Measurements from ENCODE around the gene NAALADL2. TPM values are rescaled to one million over a fixed set of nuclear protein-coding genes. Genes with fewer than 3 reads are reported as not detected.

NAALADL2 gene
- polyA plus RNA-seq, 3 donors, result not detected

DNA sequence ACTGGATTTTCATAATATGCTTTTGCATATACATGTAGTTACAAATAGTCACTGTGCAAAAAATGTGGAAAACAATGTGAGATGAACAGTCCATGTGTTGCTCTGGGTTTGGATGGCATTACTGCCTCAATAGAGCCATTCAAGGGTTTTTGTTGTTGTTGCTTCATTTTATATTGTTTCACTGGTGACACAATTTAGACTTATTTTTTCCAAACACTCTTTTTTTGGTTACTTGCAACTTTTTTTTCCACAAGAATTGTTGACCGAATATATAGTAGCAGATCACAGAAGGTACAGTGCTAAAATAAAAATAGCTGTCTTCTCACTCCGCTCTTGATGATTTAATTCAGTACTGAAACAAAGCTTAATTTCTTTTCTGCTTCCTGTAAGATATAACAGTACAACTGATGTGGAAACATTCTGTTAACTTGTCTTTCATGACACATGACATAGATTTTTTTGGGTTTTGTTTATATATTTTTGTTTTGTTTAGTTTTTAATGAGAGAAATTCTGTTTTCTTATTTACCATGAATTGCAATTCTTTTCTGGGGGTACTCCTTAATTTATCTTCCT, 618.6 kb downstream of the NAALADL2 start:
- no peaks in the 10 kb centered on the region for H3K36me3 ChIP-seq (replicated peaks in 1 of 2; ENCODE audit: control insufficient read depth in 1 of 2, insufficient read depth in 2 of 2, low read length in 2 of 2)
- H3K4me1 ChIP-seq (ENCODE audit: control insufficient read depth in 1 of 2, insufficient read depth in 2 of 2, low read length in 2 of 2), result no peaks in the 10 kb centered on the region
- no CpG with 5 or more reads among the region's 2 CpGs for WGBS (ENCODE audit: insufficient coverage)
- H3K4me1 Mint-ChIP-seq, result no peaks in the 10 kb centered on the region
- no peak overlapping the region for H3K4me2 ChIP-seq (replicated peaks; ENCODE audit: extremely low read depth, low read length, poor library complexity, severe bottlenecking)
- H3K27ac Mint-ChIP-seq, result no peak overlapping the region
- H3K4me3 Mint-ChIP-seq, result no peak overlapping the region
- H2AFZ ChIP-seq (ENCODE audit: insufficient read depth, low read depth, low read length, poor library complexity, severe bottlenecking), result no peak overlapping the region
- H3K9me3 ChIP-seq (replicated peaks in 1 of 2; ENCODE audit: control insufficient read depth in 1 of 2, insufficient read depth in 1 of 2, low read length in 2 of 2), result no peaks in the 10 kb centered on the region
- no peaks in the 10 kb centered on the region for H3K27me3 ChIP-seq (ENCODE audit: control insufficient read depth in 2 of 2, insufficient read depth in 2 of 2, low read length in 2 of 2)
- no peaks in the 10 kb centered on the region for H3K27me3 Mint-ChIP-seq (ENCODE audit: low read depth in 3 of 3)
- TF ChIP-seq, protein P1, sequence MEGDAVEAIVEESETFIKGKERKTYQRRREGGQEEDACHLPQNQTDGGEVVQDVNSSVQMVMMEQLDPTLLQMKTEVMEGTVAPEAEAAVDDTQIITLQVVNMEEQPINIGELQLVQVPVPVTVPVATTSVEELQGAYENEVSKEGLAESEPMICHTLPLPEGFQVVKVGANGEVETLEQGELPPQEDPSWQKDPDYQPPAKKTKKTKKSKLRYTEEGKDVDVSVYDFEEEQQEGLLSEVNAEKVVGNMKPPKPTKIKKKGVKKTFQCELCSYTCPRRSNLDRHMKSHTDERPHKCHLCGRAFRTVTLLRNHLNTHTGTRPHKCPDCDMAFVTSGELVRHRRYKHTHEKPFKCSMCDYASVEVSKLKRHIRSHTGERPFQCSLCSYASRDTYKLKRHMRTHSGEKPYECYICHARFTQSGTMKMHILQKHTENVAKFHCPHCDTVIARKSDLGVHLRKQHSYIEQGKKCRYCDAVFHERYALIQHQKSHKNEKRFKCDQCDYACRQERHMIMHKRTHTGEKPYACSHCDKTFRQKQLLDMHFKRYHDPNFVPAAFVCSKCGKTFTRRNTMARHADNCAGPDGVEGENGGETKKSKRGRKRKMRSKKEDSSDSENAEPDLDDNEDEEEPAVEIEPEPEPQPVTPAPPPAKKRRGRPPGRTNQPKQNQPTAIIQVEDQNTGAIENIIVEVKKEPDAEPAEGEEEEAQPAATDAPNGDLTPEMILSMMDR (IDR thresholded peaks at IDR 0.05), result no peak
- H3K4me3 ChIP-seq (replicated peaks in 1 of 3; ENCODE audit: low read depth in 2 of 3, low read length in 3 of 3), result no peak overlapping the region
- intact Hi-C loops (cut with micrococcal nuclease), result no loop called here
- H4K20me1 ChIP-seq (ENCODE audit: insufficient read depth, low read length), result no peaks in the 10 kb centered on the region
- H3K27ac ChIP-seq (ENCODE audit: low read depth in 1 of 2, low read length in 2 of 2), result no peak overlapping the region
- H3K9ac ChIP-seq (ENCODE audit: insufficient read depth, low read length, poor library complexity, severe bottlenecking), result no peak overlapping the region
- no peaks in the 10 kb centered on the region for H3K79me2 ChIP-seq (ENCODE audit: insufficient read depth, low read length)
- no peak for DNase-seq
- H3K9me3 Mint-ChIP-seq, result peaks cover 0 to 1% (median 0%) of the 10 kb centered on the region in 7 donors
- no peaks in the 10 kb centered on the region for H3K36me3 Mint-ChIP-seq

DNA sequence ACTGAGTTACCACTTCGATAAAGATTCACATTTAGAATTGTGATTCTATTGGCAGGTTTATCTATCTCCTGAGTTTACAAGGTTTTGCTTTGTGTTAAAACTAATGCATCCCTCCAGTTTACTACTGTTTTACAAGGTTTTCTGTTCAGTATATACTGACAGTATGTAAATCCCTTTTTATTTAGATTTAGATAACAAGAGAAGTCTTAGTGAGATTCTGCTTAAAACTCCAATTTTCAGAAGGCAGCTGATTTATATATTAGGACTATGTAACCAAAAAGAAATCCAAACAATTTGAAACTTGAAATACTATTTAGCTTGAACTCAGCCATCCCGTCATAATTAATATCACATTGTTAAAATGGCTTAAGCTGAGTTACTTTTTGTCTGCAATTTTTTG, 619.2 kb downstream of the NAALADL2 start:
- Mint-ChIP-seq H3K9me3 (peaks cover 0 to 1% (median 0%) of the 10 kb centered on the region in 7 donors), H3K4me1 (no peaks in the 10 kb centered on the region), H3K4me3 (no peak overlapping the region), H3K36me3 (no peaks in the 10 kb centered on the region), H3K27ac (no peak overlapping the region), H3K27me3 (ENCODE audit: low read depth in 3 of 3) (no peaks in the 10 kb centered on the region)
- no peak overlapping the region for H3K4me2 ChIP-seq (replicated peaks; ENCODE audit: extremely low read depth, low read length, poor library complexity, severe bottlenecking)
- WGBS (ENCODE audit: insufficient coverage), result no CpG with 5 or more reads among the region's 2 CpGs
- no peak overlapping the region for H3K4me3 ChIP-seq (replicated peaks in 1 of 3; ENCODE audit: low read depth in 2 of 3, low read length in 3 of 3)
- no peaks in the 10 kb centered on the region for H3K36me3 ChIP-seq (replicated peaks in 1 of 2; ENCODE audit: control insufficient read depth in 1 of 2, insufficient read depth in 2 of 2, low read length in 2 of 2)
- H3K9me3 ChIP-seq (replicated peaks in 1 of 2; ENCODE audit: control insufficient read depth in 1 of 2, insufficient read depth in 1 of 2, low read length in 2 of 2), result no peaks in the 10 kb centered on the region
- no peaks in the 10 kb centered on the region for H3K79me2 ChIP-seq (ENCODE audit: insufficient read depth, low read length)
- no peak overlapping the region for H3K9ac ChIP-seq (ENCODE audit: insufficient read depth, low read length, poor library complexity, severe bottlenecking)
- no peaks in the 10 kb centered on the region for H3K4me1 ChIP-seq (ENCODE audit: control insufficient read depth in 1 of 2, insufficient read depth in 2 of 2, low read length in 2 of 2)
- no peak overlapping the region for H3K27ac ChIP-seq (ENCODE audit: low read depth in 1 of 2, low read length in 2 of 2)
- TF ChIP-seq, protein P1 (IDR thresholded peaks at IDR 0.05), result no peak
- DNase-seq, result no peak
- no peaks in the 10 kb centered on the region for H3K27me3 ChIP-seq (ENCODE audit: control insufficient read depth in 2 of 2, insufficient read depth in 2 of 2, low read length in 2 of 2)
- no peak overlapping the region for H2AFZ ChIP-seq (ENCODE audit: insufficient read depth, low read depth, low read length, poor library complexity, severe bottlenecking)
- intact Hi-C loops (cut with micrococcal nuclease), result no loop called here
- H4K20me1 ChIP-seq (ENCODE audit: insufficient read depth, low read length), result no peaks in the 10 kb centered on the region

Measured in CD14-positive monocyte (primary cell).